Thoracic aorta (tissue), 2 donors: ENCODE measurements around the gene RGL1. TPM values are rescaled to one million over a fixed set of nuclear protein-coding genes. Genes with fewer than 3 reads are reported as not detected.

ENCODE experiments used
- ATAC-seq: fragments of 150-250 bp; one replicate; pipeline ENCODE4 v1.8.0; 2017; ENCODE audit warnings: low read depth; ENCODE audit not compliant: insufficient number of reproducible peaks, low FRiP score
- DNase-seq: peaks from one replicate; pipeline ENCODE4 v3.0.0-alpha.2; 2020; ENCODE audit warnings: low spot score
- H3K27ac ChIP-seq, 2 donors: fragments of 200-600 bp; sonication (generic); 1 replicate in 1 of 2; 2 replicates in 1 of 2; pipeline ENCODE4 v1.5.1; 2016; ENCODE audit warnings: mild to moderate bottlenecking in 2 of 2, moderate library complexity in 2 of 2
- H3K27me3 ChIP-seq: fragments of 200-600 bp; sonication (generic); replicated peaks from 2 replicates; pipeline ENCODE4 v1.6.0; 2016; ENCODE audit warnings: mild to moderate bottlenecking; ENCODE audit not compliant: insufficient read depth
- H3K36me3 ChIP-seq: fragments of 200-600 bp; sonication (generic); one replicate; pipeline ENCODE4 v1.5.1; 2016
- H3K4me1 ChIP-seq, 2 donors: fragments of 200-600 bp; sonication (generic); 1 replicate in 1 of 2; 2 replicates in 1 of 2; pipeline versions ENCODE4 v1.5.1 to v1.6.0; 2016; ENCODE audit warnings: low read depth in 2 of 2, mild to moderate bottlenecking in 1 of 2; ENCODE audit not compliant: control insufficient read depth in 1 of 2
- H3K4me3 ChIP-seq: fragments of 200-600 bp; sonication (generic); 2 replicates; pipeline ENCODE4 v1.5.1; 2016; ENCODE audit warnings: mild to moderate bottlenecking
- H3K9me3 ChIP-seq: fragments of 200-600 bp; sonication (generic); 2 replicates; pipeline ENCODE4 v1.5.1; 2016
- CTCF ChIP-seq: fragments of 200-600 bp; sonication (generic); IDR thresholded peaks from one replicate; pipeline ENCODE4 v1.5.1; 2019; ENCODE audit warnings: antibody characterized with exemption
- total RNA-seq, 2 donors: library from RNA; depleted of rRNA; stranded (reverse); fragments of >200 nt; gene quantifications; one replicate each; pipeline versions ENCODE4 v1.1.0 to v1.2.3, GENCODE V29; 2016

The RGL1 gene
- total RNA-seq, 2 donors from 2014 or later = 27.6 to 35.7 TPM

GRCh38 chr1:183787704-183788103 is 17.2 kb upstream of the RGL1 start:
- Histone ChIP-seq H3K4me3 (no peak overlapping the region), H3K27me3 (no peaks in the 10 kb centered on the region), H3K4me1 (peaks cover 0 to 10% of the 10 kb centered on the region in 2 donors), H3K36me3 (no peaks in the 10 kb centered on the region), H3K9me3 (no peaks in the 10 kb centered on the region), H3K27ac (no peak overlapping the region)
- ATAC-seq = no peak
- TF ChIP-seq CTCF = no peak
- DNase-seq = no peak

- no peak for ATAC-seq
Observed at GRCh38 chr1:183791319-183791718, 13.6 kb upstream of the RGL1 start.

GRCh38 chr1:183792300-183792699 is 12.6 kb upstream of the RGL1 start:
- Histone ChIP-seq H3K4me3 (no peak overlapping the region), H3K4me1 (no peaks in the 10 kb centered on the region), H3K36me3 (no peaks in the 10 kb centered on the region), H3K27me3 (no peaks in the 10 kb centered on the region), H3K27ac (no peak overlapping the region), H3K9me3 (no peaks in the 10 kb centered on the region)
- ATAC-seq (no peak), DNase-seq (no peak)
- TF ChIP-seq CTCF = no peak

More at GRCh38 chr1:183791319-183791718, 13.6 kb upstream of the RGL1 start:
- Histone ChIP-seq H3K36me3 (no peaks in the 10 kb centered on the region), H3K27ac (no peak overlapping the region), H3K4me3 (no peak overlapping the region), H3K4me1 (no peaks in the 10 kb centered on the region), H3K9me3 (no peaks in the 10 kb centered on the region), H3K27me3 (no peaks in the 10 kb centered on the region)
- DNase-seq = no peak
- TF ChIP-seq CTCF = no peak

GRCh38 chr1:183794088-183794487 is 10.8 kb upstream of the RGL1 start:
- DNase-seq = no peak
- Histone ChIP-seq H3K27me3 (no peaks in the 10 kb centered on the region), H3K36me3 (no peaks in the 10 kb centered on the region), H3K9me3 (no peaks in the 10 kb centered on the region), H3K4me3 (no peak overlapping the region), H3K27ac (no peak overlapping the region), H3K4me1 (no peaks in the 10 kb centered on the region)
- no peak for TF ChIP-seq CTCF
- no peak for ATAC-seq

GRCh38 chr1:183800449-183800848 is 4.5 kb upstream of the RGL1 start:
- ATAC-seq (no peak), DNase-seq (no peak)
- Histone ChIP-seq H3K9me3 (no peaks in the 10 kb centered on the region), H3K36me3 (no peaks in the 10 kb centered on the region), H3K4me1 (peaks cover 0 to 5% of the 10 kb centered on the region in 2 donors), H3K27me3 (no peaks in the 10 kb centered on the region), H3K4me3 (no peak overlapping the region), H3K27ac (no peak overlapping the region)
- TF ChIP-seq CTCF = no peak
